GM21367 (cell line): ENCODE data around the gene BCL6.

Experiments
- ATAC-seq: cut with Tn5 transposase; IDR thresholded peaks from one replicate; pipeline ENCODE4 v1.9.1; 2021; ENCODE audit not compliant: unreplicated experiment

The BCL6 gene

GRCh38 chr3:187763850-187764648 is 18.8 kb upstream of the BCL6 start:
- no peak for ATAC-seq

GRCh38 chr3:187762792-187763191 is 17.5 kb upstream of the BCL6 start:
- ATAC-seq: no peak

GRCh38 chr3:187759601-187760000 is 14.3 kb upstream of the BCL6 start:
- ATAC-seq: no peak

GRCh38 chr3:187758318-187758955 is 13.2 kb upstream of the BCL6 start:
- ATAC-seq: no peak

GRCh38 chr3:187753516-187753915 is 8.2 kb upstream of the BCL6 start:
- no peak for ATAC-seq

GRCh38 chr3:187750513-187751123 is 5.3 kb upstream of the BCL6 start:
- ATAC-seq: no peak

GRCh38 chr3:187750006-187750512 is 4.8 kb upstream of the BCL6 start:
- ATAC-seq: no peak

- no peak for ATAC-seq
These were observed 2.8 kb upstream of the BCL6 start for GRCh38 chr3:187748050-187748481.

GRCh38 chr3:187747506-187747905 is 2.2 kb upstream of the BCL6 start:
- no peak for ATAC-seq

GRCh38 chr3:187746442-187747281 is 1.4 kb upstream of the BCL6 start:
- ATAC-seq: no peak

- ATAC-seq: no peak
These were observed 782 bp upstream of the BCL6 start for GRCh38 chr3:187746059-187746441.

- ATAC-seq: no peak
These were observed 808 bp downstream of the BCL6 start for GRCh38 chr3:187744169-187745151.

- no peak for ATAC-seq
These were observed 1.8 kb downstream of the BCL6 start for GRCh38 chr3:187743195-187744141.

- ATAC-seq: no peak
These were observed 2.7 kb downstream of the BCL6 start for GRCh38 chr3:187742351-187743171.

GRCh38 chr3:187741403-187742350 is 3.6 kb downstream of the BCL6 start:
- no peak for ATAC-seq
